Right lobe of liver (tissue), 6 donors: ENCODE results near the gene SLC35A5. TPM values are rescaled to one million over a fixed set of nuclear protein-coding genes. Genes with fewer than 3 reads are reported as not detected.

Experiments
- ATAC-seq, 4 donors: fragments of 200-7000 bp; cut with Tn5 transposase; one replicate each; pipeline ENCODE4 v1.9.1; 2020; ENCODE audit warnings: mild to moderate bottlenecking in 4 of 4, moderate library complexity in 4 of 4
- DNase-seq, 3 donors: peaks; one replicate each; pipeline ENCODE4 v3.0.0-alpha.2; 2020
- H3K27ac ChIP-seq, 3 donors: fragments of 200-600 bp; one replicate each; pipeline ENCODE4 v1.8.0; 2022
- H3K27me3 ChIP-seq, 2 donors: fragments of 200-600 bp; one replicate each; pipeline ENCODE4 v1.8.0; 2022
- H3K36me3 ChIP-seq, 4 donors: fragments of 200-600 bp; sonication (generic) in 1 of 4; one replicate each; pipeline versions ENCODE4 v1.5.1 to v1.8.0; 2017 to 2022; ENCODE audit warnings: control low read depth in 1 of 4
- H3K4me1 ChIP-seq, 4 donors: fragments of 200-600 bp; sonication (generic) in 1 of 4; one replicate each; pipeline versions ENCODE4 v1.5.1 to v1.8.0; 2017 to 2022; ENCODE audit warnings: control low read depth in 1 of 4
- H3K4me3 ChIP-seq, 3 donors: fragments of 200-600 bp; one replicate each; pipeline ENCODE4 v1.8.0; 2022
- H3K9me3 ChIP-seq, 4 donors: fragments of 200-600 bp; sonication (generic) in 1 of 4; one replicate each; pipeline versions ENCODE4 v1.5.1 to v1.8.0; 2017 to 2022; ENCODE audit warnings: control low read depth in 1 of 4
- POLR2A ChIP-seq: fragments of 450-650 bp; IDR thresholded peaks from one replicate; pipeline ENCODE4 v1.6.1; 2017; ENCODE audit warnings: antibody characterized with exemption, mild to moderate bottlenecking
- WGBS: methylation state at CpG from one replicate; pipeline ENCODE4 v1.1.6; 2018; ENCODE audit warnings: low coverage, low lambda C conversion rate; ENCODE audit not compliant: insufficient coverage; ENCODE audit errors: missing lambda C conversion rate; 5-methylcytosine and 5-hydroxymethylcytosine counted together
- intact Hi-C, 2 donors: fragments of 100-400 bp; cut with DNase I; formaldehyde crosslinking; loops; one replicate each; pipeline versions ENCODE4 v1.11.2 to v1.14.1; 2022
- total RNA-seq, 6 experiments: library from RNA; depleted of rRNA in 2 of 6; stranded (reverse); fragments of >200 nt in 2 of 6; fragmentation: NEBNext Ultra II Directional in 3 of 6; extraction: Animal tissue kit (Norgen Biotek cat#: 25700) in 3 of 6; gene quantifications; one replicate each; pipeline versions ENCODE4 v1.1.0 to v1.2.4, GENCODE V29; 2016 to 2023
- TF ChIP-seq, protein P1 (sequence below), 4 donors: fragments of 200-600 bp in 3 of 4; fragments of 450-650 bp in 1 of 4; IDR thresholded peaks; one replicate each; pipeline versions ENCODE4 v1.5.1 to v1.8.0; 2016 to 2022; ENCODE audit warnings: antibody characterized with exemption in 4 of 4, mild to moderate bottlenecking in 2 of 4
- donor health status: DM: no; HTN: yes; CAD: no.
- donor health status: DM: no; HTN: no; CAD: no.
- donor health status: DM: no; HTN: no; CAD: no.
- donor health status: DM: no; HTN: yes; CAD: no.
- donor health status: DM: no; HTN: yes; CAD: no.

The SLC35A5 gene
- total RNA-seq, 6 experiments from 2014 or later, result 12.2 to 24.0 (median 17.7) TPM

DNA sequence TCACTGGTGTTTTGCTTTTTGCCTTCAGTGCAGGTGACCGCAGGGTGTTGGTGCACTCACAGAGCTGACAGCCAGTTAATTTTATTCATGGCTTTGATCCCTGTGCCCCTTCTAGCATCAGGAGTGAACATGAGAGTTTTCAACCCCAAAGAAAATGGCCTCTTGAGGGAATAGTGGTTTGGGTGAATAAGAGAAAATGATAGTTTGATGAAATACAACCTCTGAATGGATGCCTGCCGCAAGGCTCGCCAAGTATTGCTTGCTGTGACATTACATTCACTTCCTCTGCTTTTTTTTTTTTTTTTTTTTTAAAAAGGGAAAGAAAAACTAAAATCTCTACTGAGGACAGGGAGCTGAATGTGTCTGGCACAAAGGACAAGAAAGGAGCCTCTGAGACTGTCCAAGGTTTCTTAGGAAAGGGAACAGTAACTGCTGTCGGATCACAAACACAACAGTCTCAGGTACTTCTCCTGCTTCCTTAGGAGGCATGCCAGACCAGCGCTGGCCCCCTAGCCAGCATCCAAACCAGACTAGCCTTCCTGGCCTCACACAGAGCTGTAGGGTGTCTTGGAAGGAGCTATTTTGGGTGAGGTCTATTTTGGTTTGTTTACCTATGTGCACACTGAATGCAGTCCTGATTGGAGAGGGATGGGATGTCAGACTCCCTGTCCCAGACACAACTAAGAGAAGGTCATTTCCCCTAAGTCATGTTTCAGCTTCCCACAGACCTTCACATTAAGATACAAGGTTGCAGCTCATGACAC, 50.1 kb downstream of the SLC35A5 start:
- Histone ChIP-seq H3K9me3 (no peaks in the 10 kb centered on the region), H3K4me1 (no peaks in the 10 kb centered on the region), H3K27ac (no peak overlapping the region), H3K27me3 (no peaks in the 10 kb centered on the region), H3K36me3 (no peaks in the 10 kb centered on the region), H3K4me3 (no peak overlapping the region)
- TF ChIP-seq, protein P1, sequence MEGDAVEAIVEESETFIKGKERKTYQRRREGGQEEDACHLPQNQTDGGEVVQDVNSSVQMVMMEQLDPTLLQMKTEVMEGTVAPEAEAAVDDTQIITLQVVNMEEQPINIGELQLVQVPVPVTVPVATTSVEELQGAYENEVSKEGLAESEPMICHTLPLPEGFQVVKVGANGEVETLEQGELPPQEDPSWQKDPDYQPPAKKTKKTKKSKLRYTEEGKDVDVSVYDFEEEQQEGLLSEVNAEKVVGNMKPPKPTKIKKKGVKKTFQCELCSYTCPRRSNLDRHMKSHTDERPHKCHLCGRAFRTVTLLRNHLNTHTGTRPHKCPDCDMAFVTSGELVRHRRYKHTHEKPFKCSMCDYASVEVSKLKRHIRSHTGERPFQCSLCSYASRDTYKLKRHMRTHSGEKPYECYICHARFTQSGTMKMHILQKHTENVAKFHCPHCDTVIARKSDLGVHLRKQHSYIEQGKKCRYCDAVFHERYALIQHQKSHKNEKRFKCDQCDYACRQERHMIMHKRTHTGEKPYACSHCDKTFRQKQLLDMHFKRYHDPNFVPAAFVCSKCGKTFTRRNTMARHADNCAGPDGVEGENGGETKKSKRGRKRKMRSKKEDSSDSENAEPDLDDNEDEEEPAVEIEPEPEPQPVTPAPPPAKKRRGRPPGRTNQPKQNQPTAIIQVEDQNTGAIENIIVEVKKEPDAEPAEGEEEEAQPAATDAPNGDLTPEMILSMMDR (IDR thresholded peaks at IDR 0.05), result no peak
- no peak for TF ChIP-seq POLR2A
- 70% methylated on average over 4 of the region's 5 CpGs for WGBS
- ATAC-seq, result peak in 3 of 4 donors; percentile 33 to 36 (median 34)
- intact Hi-C loops, result no loop called here
- DNase-seq, result no peak

DNA sequence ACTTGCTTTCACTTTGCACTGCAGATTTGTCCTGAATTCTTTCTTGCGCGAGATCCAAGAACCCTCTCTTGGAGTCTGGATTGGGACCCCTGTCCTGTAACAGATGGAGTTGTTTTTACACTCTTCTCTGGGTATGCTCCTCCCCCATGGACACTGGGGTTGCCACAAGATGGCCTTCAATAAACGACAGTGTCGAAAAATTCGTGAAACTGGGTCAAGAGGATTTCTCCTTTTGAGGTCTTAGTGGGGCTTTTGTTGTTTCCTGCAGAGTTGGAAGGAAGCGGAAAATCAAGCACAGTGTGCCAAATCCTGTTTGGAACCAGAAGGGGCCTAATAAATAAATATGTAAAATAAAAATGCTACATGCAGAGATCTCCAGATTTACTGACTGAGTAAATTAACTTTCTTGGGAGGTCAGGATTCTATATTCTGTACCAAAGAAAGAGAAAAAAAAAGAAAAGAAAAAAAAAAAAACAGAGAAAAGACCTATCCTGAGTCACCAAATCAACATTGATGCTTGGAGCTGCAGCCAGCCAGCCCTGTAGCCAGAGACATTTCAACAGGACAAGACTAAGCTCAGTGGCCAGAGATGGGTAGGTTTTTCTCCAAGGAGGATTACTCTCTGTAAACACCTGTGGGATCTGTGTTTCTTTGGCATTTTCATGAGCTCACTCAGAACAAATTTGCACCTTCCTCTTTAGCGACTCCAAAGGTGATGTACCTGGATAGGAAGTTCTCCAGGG, 54.3 kb downstream of the SLC35A5 start:
- 71% methylated on average over 7 of the region's 7 CpGs for WGBS
- Histone ChIP-seq H3K4me1 (no peaks in the 10 kb centered on the region), H3K36me3 (no peaks in the 10 kb centered on the region), H3K27ac (no peak overlapping the region), H3K9me3 (no peaks in the 10 kb centered on the region), H3K27me3 (no peaks in the 10 kb centered on the region), H3K4me3 (no peak overlapping the region)
- DNase-seq (no peak), ATAC-seq (no peak)
- TF ChIP-seq, protein P1 (IDR thresholded peaks at IDR 0.05), result no peak
- TF ChIP-seq POLR2A, result no peak
- intact Hi-C loops, result no loop called here

DNA sequence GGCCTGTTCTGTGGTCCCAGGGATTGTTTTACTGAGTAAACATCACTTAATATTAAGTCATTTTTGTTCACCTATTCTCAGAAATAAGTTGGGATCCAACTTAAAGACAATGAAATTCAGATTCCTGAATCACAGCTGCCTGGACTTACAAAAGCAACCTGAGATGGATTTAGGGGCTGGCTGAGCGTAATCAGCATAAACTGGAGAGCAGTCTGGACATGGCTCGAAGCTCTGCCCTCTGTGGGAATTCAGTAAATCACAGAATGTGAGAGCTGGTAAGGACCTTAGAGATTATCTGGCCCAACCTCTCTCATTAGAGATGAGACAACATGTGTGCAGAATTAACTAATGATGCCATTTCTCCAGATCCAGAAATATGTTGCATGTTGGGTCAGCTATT, 55.4 kb downstream of the SLC35A5 start:
- DNase-seq (no peak), ATAC-seq (no peak)
- no peak overlapping the region for H3K4me3 ChIP-seq
- intact Hi-C loops, result no loop called here
- no peaks in the 10 kb centered on the region for H3K4me1 ChIP-seq
- 80% methylated on average over 2 of the region's 2 CpGs for WGBS
- H3K36me3 ChIP-seq, result no peaks in the 10 kb centered on the region
- no peak for TF ChIP-seq POLR2A
- TF ChIP-seq, protein P1 (IDR thresholded peaks at IDR 0.05), result no peak
- H3K9me3 ChIP-seq, result no peaks in the 10 kb centered on the region
- no peak overlapping the region for H3K27ac ChIP-seq
- H3K27me3 ChIP-seq, result no peaks in the 10 kb centered on the region

DNA sequence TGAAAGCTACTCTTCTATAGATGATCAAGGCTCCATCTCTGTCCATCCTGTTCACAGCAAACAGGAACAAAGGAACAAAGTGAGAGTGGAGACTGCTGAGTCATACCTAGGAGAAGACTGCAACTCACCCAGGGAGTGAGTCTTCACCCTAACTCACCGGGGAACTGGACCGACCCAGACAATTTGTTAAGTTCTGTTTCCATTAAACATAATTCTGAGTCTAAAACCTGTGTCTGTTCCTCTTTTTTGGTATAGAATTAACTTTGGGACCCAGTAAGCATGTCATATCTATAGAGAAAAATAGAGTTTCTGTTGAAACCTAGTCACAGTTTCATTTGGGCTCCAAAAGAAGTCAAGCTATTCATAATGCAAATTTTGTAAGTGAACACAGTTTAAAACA, 57.5 kb downstream of the SLC35A5 start:
- TF ChIP-seq, protein P1 (IDR thresholded peaks at IDR 0.05), result no peak
- no peak for TF ChIP-seq POLR2A
- no peaks in the 10 kb centered on the region for H3K36me3 ChIP-seq
- intact Hi-C loops, result no loop called here
- 62% methylated on average over 2 of the region's 2 CpGs for WGBS
- no peaks in the 10 kb centered on the region for H3K27me3 ChIP-seq
- no peaks in the 10 kb centered on the region for H3K9me3 ChIP-seq
- H3K4me3 ChIP-seq, result no peak overlapping the region
- DNase-seq, result no peak
- no peak for ATAC-seq
- no peak overlapping the region for H3K27ac ChIP-seq
- H3K4me1 ChIP-seq, result no peaks in the 10 kb centered on the region
